SU-DHL-6 (cell line): ENCODE measurements around the gene RAB39A.

ENCODE experiments used
- H2AFZ ChIP-seq: fragments of 200-600 bp; sonication (generic); 2 replicates; pipeline ENCODE4 v1.6.1; 2014; ENCODE audit warnings: low read depth, mild to moderate bottlenecking, moderate library complexity, mixed read lengths, antibody characterized with exemption, low read length; ENCODE audit not compliant: severe bottlenecking
- H3F3A ChIP-seq: fragments of 200-600 bp; shearing (Covaris generic); 2 replicates; pipeline ENCODE4 v1.6.0; 2016; ENCODE audit warnings: antibody characterized with exemption, mild to moderate bottlenecking; ENCODE audit not compliant: insufficient read depth
- H3K27ac ChIP-seq: fragments of 200-600 bp; sonication (generic); 2 replicates; pipeline ENCODE4 v1.5.1; 2016; ENCODE audit warnings: low read depth, mild to moderate bottlenecking, low read length, moderate library complexity, mixed read lengths
- H3K27me3 ChIP-seq: fragments of 200-600 bp; sonication (generic), shearing (Covaris generic); 2 replicates; pipeline ENCODE4 v1.6.0; 2014; ENCODE audit warnings: mild to moderate bottlenecking, low read length
- H3K36me3 ChIP-seq: fragments of 200-600 bp; sonication (generic); 2 replicates; pipeline ENCODE4 v1.6.1; 2014; ENCODE audit warnings: mild to moderate bottlenecking, low read length, mixed read lengths
- H3K4me2 ChIP-seq: fragments of 300-600, 200-600 bp; shearing (Covaris generic), sonication (generic); 2 replicates; pipeline ENCODE4 v1.6.0; 2014; ENCODE audit warnings: low read length, low read depth, mild to moderate bottlenecking; ENCODE audit not compliant: poor library complexity, severe bottlenecking
- H3K4me3 ChIP-seq: fragments of 200-600 bp; sonication (generic); 2 replicates; pipeline ENCODE4 v1.5.1; 2014; ENCODE audit warnings: antibody characterized with exemption, low read length, mild to moderate bottlenecking, mixed read lengths; ENCODE audit not compliant: insufficient read depth, poor library complexity, severe bottlenecking
- H3K79me2 ChIP-seq: fragments of 200-600 bp; sonication (generic); 2 replicates; pipeline ENCODE4 v1.6.1; 2014; ENCODE audit warnings: mild to moderate bottlenecking, low read length, moderate library complexity; ENCODE audit not compliant: insufficient read depth
- H3K9ac ChIP-seq: fragments of 200-600 bp; sonication (generic); 2 replicates; pipeline ENCODE4 v1.7.0; 2014; ENCODE audit warnings: mild to moderate bottlenecking, low read length
- H3K9me2 ChIP-seq: fragments of 200-600 bp; sonication (generic); replicated peaks from 2 replicates; pipeline ENCODE4 v1.6.1; 2014; ENCODE audit warnings: low read length; ENCODE audit not compliant: insufficient read depth
- H3K9me3 ChIP-seq: fragments of 200-600 bp; sonication (generic); 2 replicates; pipeline ENCODE4 v1.6.1; 2014; ENCODE audit warnings: low read length, mixed read lengths; ENCODE audit not compliant: insufficient read depth
- H4K20me1 ChIP-seq: fragments of 200-600 bp; sonication (generic); 2 replicates; pipeline ENCODE4 v1.6.1; 2014; ENCODE audit warnings: low read depth, mild to moderate bottlenecking, antibody characterized with exemption, low read length, moderate library complexity, mixed read lengths
- CTCF ChIP-seq: fragments of 200-600 bp; sonication (generic); IDR thresholded peaks from one replicate; pipeline ENCODE4 v1.5.1; 2017; ENCODE audit warnings: antibody characterized with exemption, mild to moderate bottlenecking, low read length, moderate library complexity; ENCODE audit not compliant: insufficient read depth, poor library complexity, severe bottlenecking
- EZH2phosphoT487 ChIP-seq: fragments of 200-600 bp; sonication (generic), shearing (Covaris generic); conservative IDR thresholded peaks from 2 replicates; pipeline ENCODE4 v1.6.1; 2018; ENCODE audit warnings: mild to moderate bottlenecking, antibody characterized with exemption, low read length, moderate library complexity, mixed read lengths

The RAB39A gene

GRCh38 chr11:107973641-107974040, 45.4 kb downstream of the RAB39A start:
- Histone ChIP-seq H3K9ac (no peak overlapping the region), H3K9me3 (no peaks in the 10 kb centered on the region), H3F3A (no peaks in the 10 kb centered on the region), H3K27me3 (no peaks in the 10 kb centered on the region), H3K79me2 (no peaks in the 10 kb centered on the region), H3K4me3 (no peak overlapping the region), H3K9me2 (no peaks in the 10 kb centered on the region), H4K20me1 (no peaks in the 10 kb centered on the region), H3K36me3 (no peaks in the 10 kb centered on the region), H2AFZ (no peak overlapping the region), H3K4me2 (no peak overlapping the region), H3K27ac (no peak overlapping the region)
- TF ChIP-seq EZH2phosphoT487: no peak

- no peaks in the 10 kb centered on the region for H3F3A ChIP-seq
- no peaks in the 10 kb centered on the region for H3K27me3 ChIP-seq
- H3K36me3 ChIP-seq: no peaks in the 10 kb centered on the region
- H3K4me2 ChIP-seq: no peak overlapping the region
- no peaks in the 10 kb centered on the region for H3K9me3 ChIP-seq
- no peak overlapping the region for H2AFZ ChIP-seq
- TF ChIP-seq EZH2phosphoT487 (no peak), CTCF (no peak)
- H3K27ac ChIP-seq: no peak overlapping the region
- H4K20me1 ChIP-seq: no peaks in the 10 kb centered on the region
- H3K79me2 ChIP-seq: no peaks in the 10 kb centered on the region
- H3K9ac ChIP-seq: no peak overlapping the region
- H3K4me3 ChIP-seq: no peak overlapping the region
- no peaks in the 10 kb centered on the region for H3K9me2 ChIP-seq
Measured at GRCh38 chr11:107988397-107989158, 60.3 kb downstream of the RAB39A start.

GRCh38 chr11:107991868-107992414, 63.7 kb downstream of the RAB39A start:
- H3K9ac ChIP-seq: no peak overlapping the region
- no peaks in the 10 kb centered on the region for H4K20me1 ChIP-seq
- H3F3A ChIP-seq: no peaks in the 10 kb centered on the region
- no peak for TF ChIP-seq CTCF
- no peak for TF ChIP-seq EZH2phosphoT487
- no peak overlapping the region for H2AFZ ChIP-seq
- H3K27me3 ChIP-seq: no peaks in the 10 kb centered on the region
- H3K36me3 ChIP-seq: no peaks in the 10 kb centered on the region
- H3K4me3 ChIP-seq: no peak overlapping the region
- no peak overlapping the region for H3K4me2 ChIP-seq
- H3K9me3 ChIP-seq: no peaks in the 10 kb centered on the region
- no peak overlapping the region for H3K27ac ChIP-seq
- H3K79me2 ChIP-seq: no peaks in the 10 kb centered on the region
- no peaks in the 10 kb centered on the region for H3K9me2 ChIP-seq

GRCh38 chr11:107996006-107996776, 67.9 kb downstream of the RAB39A start:
- Histone ChIP-seq H3K4me3 (no peak overlapping the region), H3K27me3 (no peaks in the 10 kb centered on the region), H3K9me2 (no peaks in the 10 kb centered on the region), H2AFZ (no peak overlapping the region), H3K36me3 (no peaks in the 10 kb centered on the region), H3F3A (no peaks in the 10 kb centered on the region), H3K9ac (no peak overlapping the region), H3K79me2 (no peaks in the 10 kb centered on the region), H3K27ac (no peak overlapping the region), H4K20me1 (no peaks in the 10 kb centered on the region), H3K9me3 (no peaks in the 10 kb centered on the region), H3K4me2 (no peak overlapping the region)
- TF ChIP-seq EZH2phosphoT487 (no peak), CTCF (no peak)
